Endothelial cell of umbilical vein (primary cell): ENCODE measurements around the gene TLE4. TPM values are rescaled to one million over a fixed set of nuclear protein-coding genes. Genes with fewer than 3 reads are reported as not detected.

Experiments
- BruUV-seq: library from RNA; stranded (reverse); fragments of 400-500 nt; replicated peaks from 2 replicates; lab custom pipeline; 2021; lab: Mats Ljungman, UMichigan
- CTCF ChIA-PET: fragments of 300-600, 350-600 bp; sonication (Branson Sonifier 250); formaldehyde crosslinking; loops from one replicate; lab custom pipeline; 2021; ENCODE audit warnings: antibody characterized with exemption, inconsistent platforms; lab: Charles Lee
- POLR2A ChIA-PET: fragments of 300-600, 350-600 bp; sonication (Branson Sonifier 250); formaldehyde crosslinking; loops from one replicate; lab custom pipeline; 2021; ENCODE audit warnings: antibody characterized with exemption, inconsistent platforms; lab: Charles Lee
- DNase-seq: peaks from one replicate; pipeline ENCODE4 v3.0.0-alpha.2; 2011; ENCODE audit warnings: low read depth, low spot score
- FAIRE-seq: peaks from 2 replicates; lab custom pipeline; 2011; peaks lifted over from hg19 to GRCh38; lab: Jason Lieb, UNC
- H2AFZ ChIP-seq: 2 replicates; pipeline ENCODE4 v1.6.0; 2012; ENCODE audit warnings: low read depth, low read length, control low read depth, inconsistent platforms
- H3K27ac ChIP-seq: 2 replicates; pipeline ENCODE4 v1.5.1; 2011; ENCODE audit warnings: low read depth, mild to moderate bottlenecking, control low read depth, low read length, moderate library complexity; ENCODE audit not compliant: insufficient read depth
- H3K27me3 ChIP-seq, 2 experiments: 2 replicates each; pipeline versions ENCODE4 v1.6.0 to v1.6.1; 2011; ENCODE audit warnings: low read length in 2 of 2, mixed read lengths in 1 of 2; ENCODE audit not compliant: control insufficient read depth in 2 of 2, insufficient read depth in 2 of 2
- H3K36me3 ChIP-seq, 2 experiments: 2 replicates in 1 of 2; 3 replicates in 1 of 2; pipeline ENCODE4 v1.5.1; 2011; ENCODE audit warnings: low read length in 2 of 2, mild to moderate bottlenecking in 1 of 2, moderate library complexity in 1 of 2; ENCODE audit not compliant: control insufficient read depth in 2 of 2, insufficient read depth in 2 of 2; ENCODE audit errors: extremely low read depth in 1 of 2
- H3K4me1 ChIP-seq: 3 replicates; pipeline ENCODE4 v1.5.1; 2011; ENCODE audit warnings: mild to moderate bottlenecking, low read length; ENCODE audit not compliant: control insufficient read depth, insufficient read depth; ENCODE audit errors: extremely low read depth
- H3K4me2 ChIP-seq: 2 replicates; pipeline ENCODE4 v1.6.1; 2011; ENCODE audit warnings: low read length, control low read depth, mixed read lengths; ENCODE audit not compliant: insufficient read depth
- H3K4me3 ChIP-seq, 3 experiments: fragments of 200-600 bp in 1 of 3; sonication (generic), shearing (Covaris generic) in 1 of 3; replicated peaks in 1 of 3; 2 replicates each; pipeline ENCODE4 v1.5.1; 2011 to 2016; ENCODE audit warnings: control low read depth in 3 of 3, low read length in 3 of 3, mild to moderate bottlenecking in 2 of 3, inconsistent platforms in 1 of 3, low read depth in 1 of 3, moderate library complexity in 1 of 3; ENCODE audit not compliant: insufficient read depth in 1 of 3
- H3K79me2 ChIP-seq: 2 replicates; pipeline ENCODE4 v1.6.0; 2012; ENCODE audit warnings: low read length, inconsistent platforms; ENCODE audit not compliant: control insufficient read depth, insufficient read depth
- H3K9ac ChIP-seq: replicated peaks from 2 replicates; pipeline ENCODE3; 2011; ENCODE audit warnings: low read length, control low read depth; ENCODE audit not compliant: insufficient read depth; ENCODE audit errors: extremely low read depth
- H3K9me1 ChIP-seq: replicated peaks from 3 replicates; pipeline ENCODE4 v1.6.0; 2011; ENCODE audit warnings: mild to moderate bottlenecking, low read length; ENCODE audit not compliant: control insufficient read depth, insufficient read depth; ENCODE audit errors: extremely low read depth
- H3K9me3 ChIP-seq: replicated peaks from 2 replicates; pipeline ENCODE4 v1.5.1; 2012; ENCODE audit warnings: low read length, inconsistent platforms; ENCODE audit not compliant: control insufficient read depth, insufficient read depth
- H4K20me1 ChIP-seq: replicated peaks from 2 replicates; pipeline ENCODE3; 2011; ENCODE audit warnings: mild to moderate bottlenecking, low read length; ENCODE audit not compliant: control insufficient read depth, insufficient read depth; ENCODE audit errors: extremely low read depth
- EZH2 ChIP-seq: IDR thresholded peaks from 2 replicates; pipeline ENCODE4 v1.6.1; 2012; ENCODE audit warnings: borderline replicate concordance, low read depth, mild to moderate bottlenecking, moderate library complexity, low read length, inconsistent platforms; ENCODE audit not compliant: severe bottlenecking
- FOS ChIP-seq: IDR thresholded peaks from 2 replicates; pipeline ENCODE4 v1.6.1; 2011; ENCODE audit warnings: mild to moderate bottlenecking, low read length, moderate library complexity, borderline replicate concordance; ENCODE audit not compliant: insufficient read depth
- GATA2 ChIP-seq: IDR thresholded peaks from 2 replicates; pipeline ENCODE4 v1.7.0; 2011; ENCODE audit warnings: low read depth, mild to moderate bottlenecking, moderate library complexity, mixed read lengths, low read length; ENCODE audit not compliant: insufficient read length, insufficient read depth
- JUN ChIP-seq: IDR thresholded peaks from 2 replicates; pipeline ENCODE4 v1.6.1; 2011; ENCODE audit warnings: borderline replicate concordance, low read depth; ENCODE audit not compliant: insufficient read length, insufficient read depth
- MAX ChIP-seq: IDR thresholded peaks from 2 replicates; pipeline ENCODE4 v1.6.1; 2011; ENCODE audit not compliant: insufficient read depth, insufficient read length
- MYC ChIP-seq: IDR thresholded peaks from one replicate; pipeline ENCODE4 v1.6.1; 2011; ENCODE audit warnings: mild to moderate bottlenecking, low read depth, low read length
- POLR2A ChIP-seq: IDR thresholded peaks from 2 replicates; pipeline ENCODE4 v1.6.1; 2012; ENCODE audit warnings: low read depth, mild to moderate bottlenecking, control low read depth, low read length
- POLR2AphosphoS5 ChIP-seq: IDR thresholded peaks from 2 replicates; pipeline ENCODE4 v1.6.1; 2012; ENCODE audit warnings: low read depth, mild to moderate bottlenecking, control low read depth, low read length, moderate library complexity; ENCODE audit not compliant: insufficient read depth
- dilution Hi-C: fragments of 300-500 bp; cut with MboI; formaldehyde crosslinking; loops from one replicate; pipeline ENCODE4 v1.15.0; 2019; ENCODE audit warnings: low sequenced_read_pairs; ENCODE audit not compliant: extremely low pct_ligation_motif_present
- intact Hi-C: fragments of 100-400 bp; cut with micrococcal nuclease; formaldehyde crosslinking; loops from one replicate; pipeline ENCODE4 v1.10.0; 2022
- polyA plus RNA-seq, 4 experiments: library from polyadenylated mRNA; depleted of rRNA in 3 of 4; stranded (reverse) in 3 of 4; unstranded in 1 of 4; fragments of >200 nt; gene quantifications; 2 replicates each; pipeline versions ENCODE4 v1.2.1 to v1.2.3, GENCODE V29; 2011 to 2012; ENCODE audit warnings: missing spikeins in 1 of 4
- total RNA-seq: library from RNA; stranded (reverse); gene quantifications from 2 replicates; pipeline ENCODE4 v1.2.3, GENCODE V29; 2021
- TF ChIP-seq, protein P1 (sequence below), 2 donors: IDR thresholded peaks; 1 replicate in 1 of 2; 2 replicates in 1 of 2; pipeline ENCODE4 v1.5.1; 2011; ENCODE audit warnings: low read length in 2 of 2, mild to moderate bottlenecking in 2 of 2, moderate library complexity in 2 of 2, control low read depth in 1 of 2, inconsistent platforms in 1 of 2, low read depth in 1 of 2; ENCODE audit not compliant: insufficient read depth in 1 of 2; ENCODE audit errors: extremely low read depth in 1 of 2

TLE4 gene
- total and polyA plus RNA-seq, 2 donors (not counting 3 experiments of a cell fraction or from before 2014, with no cell fraction given): 31.4 to 32.3 TPM

- dilution Hi-C loops: no loop called here
- Histone ChIP-seq H3K79me2 (no peaks in the 10 kb centered on the region), H3K27me3 (no peaks in the 10 kb centered on the region), H3K4me1 (no peaks in the 10 kb centered on the region), H3K4me3 (no peak overlapping the region), H3K9me3 (no peaks in the 10 kb centered on the region), H2AFZ (no peak overlapping the region), H3K9me1 (no peaks in the 10 kb centered on the region), H4K20me1 (no peaks in the 10 kb centered on the region), H3K4me2 (no peak overlapping the region), H3K27ac (no peak overlapping the region), H3K36me3 (peaks cover 0 to 2% of the 10 kb centered on the region in 2 experiments), H3K9ac (no peak overlapping the region)
- no peak for DNase-seq
- intact Hi-C loops: no loop called here
- TF ChIP-seq POLR2A (no peak), MYC (no peak), FOS (no peak), POLR2AphosphoS5 (no peak), MAX (no peak), EZH2 (no peak), JUN (no peak), GATA2 (no peak)
- TF ChIP-seq, protein P1, sequence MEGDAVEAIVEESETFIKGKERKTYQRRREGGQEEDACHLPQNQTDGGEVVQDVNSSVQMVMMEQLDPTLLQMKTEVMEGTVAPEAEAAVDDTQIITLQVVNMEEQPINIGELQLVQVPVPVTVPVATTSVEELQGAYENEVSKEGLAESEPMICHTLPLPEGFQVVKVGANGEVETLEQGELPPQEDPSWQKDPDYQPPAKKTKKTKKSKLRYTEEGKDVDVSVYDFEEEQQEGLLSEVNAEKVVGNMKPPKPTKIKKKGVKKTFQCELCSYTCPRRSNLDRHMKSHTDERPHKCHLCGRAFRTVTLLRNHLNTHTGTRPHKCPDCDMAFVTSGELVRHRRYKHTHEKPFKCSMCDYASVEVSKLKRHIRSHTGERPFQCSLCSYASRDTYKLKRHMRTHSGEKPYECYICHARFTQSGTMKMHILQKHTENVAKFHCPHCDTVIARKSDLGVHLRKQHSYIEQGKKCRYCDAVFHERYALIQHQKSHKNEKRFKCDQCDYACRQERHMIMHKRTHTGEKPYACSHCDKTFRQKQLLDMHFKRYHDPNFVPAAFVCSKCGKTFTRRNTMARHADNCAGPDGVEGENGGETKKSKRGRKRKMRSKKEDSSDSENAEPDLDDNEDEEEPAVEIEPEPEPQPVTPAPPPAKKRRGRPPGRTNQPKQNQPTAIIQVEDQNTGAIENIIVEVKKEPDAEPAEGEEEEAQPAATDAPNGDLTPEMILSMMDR (IDR thresholded peaks at IDR 0.05; ENCODE audit: extremely low read depth in 1 of 2, insufficient read depth in 1 of 2, low read depth in 1 of 2, low read length in 2 of 2): no peak
- ChIA-PET CTCF (interaction anchor here (1.2 kb wide), 1 partner anchor 11 kb away, joined by 3 read pairs; no protein-coding TSS in a partner anchor), POLR2A (no interaction called here)
- no TSS peak for BruUV-seq
- FAIRE-seq: no peak
Observed at GRCh38 chr9:79613145-79613544, 41.4 kb downstream of the TLE4 start.
